DMS53 treated with DMSO at 0.1 percent for 48 hours (cell line): ENCODE results near the gene MKRN2.

ENCODE experiments used
- DNase-seq: peaks from one replicate; lab custom pipeline; 2025; ENCODE audit not compliant: unreplicated experiment; lab: John Stamatoyannopoulos, UW

MKRN2 gene

DNA sequence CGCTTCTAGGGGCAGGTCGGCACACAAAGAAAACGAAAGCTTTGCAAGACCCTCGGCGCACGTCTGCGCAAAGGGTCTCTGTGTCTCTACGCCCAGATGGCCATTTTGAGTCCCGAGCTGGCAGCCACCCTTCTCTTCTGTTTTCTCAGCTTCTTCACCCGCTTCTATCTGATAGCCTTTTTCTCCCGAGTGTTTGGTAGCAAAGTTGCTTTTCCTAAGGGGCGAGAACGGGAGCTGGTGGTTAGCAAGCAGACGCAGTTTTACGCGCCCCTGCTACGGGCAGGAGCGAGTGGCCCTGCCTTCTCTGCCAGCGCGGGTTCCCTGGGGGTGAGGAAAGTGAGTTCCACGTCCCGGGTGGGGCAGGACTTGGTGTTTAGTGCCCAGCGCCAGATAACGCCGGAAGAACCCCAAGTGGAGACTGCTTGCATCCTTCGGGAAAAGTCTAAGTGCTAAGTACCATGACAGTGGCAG lies 2.9 kb upstream of the MKRN2 start:
- DNase-seq = no peak

DNA sequence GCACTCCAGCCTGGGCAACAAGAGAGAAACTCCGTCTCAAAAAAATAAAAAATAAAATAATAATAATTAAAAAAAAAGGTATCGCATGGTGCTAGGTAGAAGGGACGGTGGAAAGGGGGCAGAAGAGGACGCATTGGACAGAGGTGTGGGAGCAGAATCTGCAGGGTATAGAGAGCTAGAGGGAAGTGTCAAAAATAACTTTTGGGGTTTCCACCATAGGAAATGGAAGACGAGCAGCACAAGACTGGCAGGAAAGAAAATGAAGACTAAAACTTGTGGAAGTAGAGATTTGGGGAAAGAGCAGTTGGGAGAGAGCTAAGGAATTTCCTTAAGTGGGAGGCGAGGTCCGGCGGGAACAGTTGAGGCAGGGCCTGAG lies 585 bp upstream of the MKRN2 start:
- DNase-seq = no peak

DNA sequence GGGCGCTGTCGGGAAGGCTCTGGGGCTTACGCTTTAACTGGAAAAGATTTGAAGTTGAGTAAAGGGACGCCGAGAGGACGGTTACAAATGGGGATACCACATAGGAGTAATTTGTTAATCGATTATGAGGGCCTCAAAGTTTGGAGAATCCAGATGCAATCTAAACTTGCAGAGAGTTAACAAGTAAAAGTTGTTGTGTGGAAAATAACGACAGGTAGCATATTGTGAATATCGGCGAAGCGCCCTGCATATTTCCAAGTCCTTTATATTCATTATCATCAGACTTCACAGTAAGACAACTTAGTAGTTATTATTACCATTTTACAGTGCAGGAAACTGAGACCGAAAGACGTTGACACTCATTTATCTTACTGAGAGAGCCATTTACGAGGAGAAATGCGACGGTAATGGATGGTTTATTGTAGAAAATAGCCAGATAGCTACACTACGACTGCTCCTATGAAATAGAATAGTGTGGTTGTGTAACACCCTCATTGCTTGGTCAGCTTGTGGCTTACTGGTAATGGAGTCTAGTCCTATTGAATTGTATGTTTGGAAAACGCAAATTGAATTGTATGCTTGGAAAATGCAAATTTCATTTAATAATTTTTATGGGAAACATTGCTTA lies 700 bp downstream of the MKRN2 start:
- DNase-seq = no peak

DNA sequence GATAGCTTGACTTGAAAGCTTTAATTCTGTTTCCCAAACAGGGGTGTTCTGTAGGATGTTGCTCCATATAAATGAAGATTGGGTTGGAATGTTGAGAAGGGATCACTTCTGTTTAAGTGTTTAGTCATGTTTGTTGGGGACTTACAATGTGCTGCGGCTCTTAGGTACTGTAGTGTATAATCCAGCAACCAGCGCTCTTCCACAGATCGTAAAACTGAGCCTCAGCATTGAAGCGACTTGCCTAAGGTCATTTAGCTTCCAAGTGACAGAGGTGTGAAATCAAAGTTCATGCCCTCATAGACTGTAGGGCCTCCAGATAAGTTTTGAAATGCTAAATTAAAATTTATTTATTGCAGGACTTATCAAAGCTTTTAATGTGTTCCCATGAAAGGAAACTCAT lies 1.8 kb downstream of the MKRN2 start:
- DNase-seq = no peak

DNA sequence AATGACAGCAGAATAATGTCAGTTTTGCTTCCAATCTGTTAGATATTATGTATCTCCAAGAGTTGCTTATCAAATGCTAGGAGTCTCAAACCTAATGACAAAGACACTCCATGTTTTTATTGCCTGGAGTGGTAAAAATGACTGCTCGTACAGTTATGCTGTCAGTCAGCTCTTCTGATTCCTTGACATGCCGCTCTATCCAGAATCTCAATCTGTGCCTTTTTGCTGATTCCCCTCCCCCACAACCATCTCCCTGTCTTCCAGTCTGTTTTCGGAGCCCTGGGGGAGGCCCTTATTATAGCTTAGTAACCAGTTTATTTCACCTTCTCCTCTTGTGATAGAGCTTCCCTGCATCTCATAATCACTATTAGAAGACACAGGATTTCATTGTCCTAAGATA lies 2.6 kb downstream of the MKRN2 start:
- DNase-seq = no peak

DNA sequence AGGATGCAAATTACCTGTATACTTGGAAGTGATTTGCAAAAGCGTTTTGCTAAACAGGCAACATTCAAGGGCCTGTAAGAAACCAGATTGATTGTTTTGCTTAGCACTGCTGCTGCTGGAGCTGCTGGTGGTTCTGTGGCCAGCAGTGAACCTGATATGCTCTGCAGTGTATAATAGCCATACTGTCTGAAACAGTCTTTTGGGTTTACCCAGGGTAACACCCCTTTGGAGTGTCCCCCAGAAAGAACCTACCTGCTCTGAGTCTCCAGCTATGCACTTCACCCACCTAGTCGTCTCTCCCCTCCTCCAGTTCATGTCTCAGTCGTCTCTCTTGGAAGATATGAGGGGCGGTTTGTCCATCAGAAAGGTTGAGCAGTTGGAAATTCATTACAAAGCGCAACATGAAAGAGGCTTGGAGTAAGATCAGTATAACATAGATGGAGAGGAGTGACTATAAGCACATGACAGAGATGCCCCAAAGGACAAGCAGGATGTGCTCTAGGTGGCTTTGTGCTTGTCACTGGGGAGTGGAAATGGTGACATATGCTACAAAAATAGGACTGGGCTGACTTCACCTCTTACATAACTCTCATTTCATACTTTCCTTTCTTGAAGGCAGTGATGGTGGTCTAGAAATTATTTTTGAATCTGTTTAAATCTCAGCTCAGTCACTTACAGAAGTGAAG lies 3.8 kb downstream of the MKRN2 start:
- no peak for DNase-seq

DNA sequence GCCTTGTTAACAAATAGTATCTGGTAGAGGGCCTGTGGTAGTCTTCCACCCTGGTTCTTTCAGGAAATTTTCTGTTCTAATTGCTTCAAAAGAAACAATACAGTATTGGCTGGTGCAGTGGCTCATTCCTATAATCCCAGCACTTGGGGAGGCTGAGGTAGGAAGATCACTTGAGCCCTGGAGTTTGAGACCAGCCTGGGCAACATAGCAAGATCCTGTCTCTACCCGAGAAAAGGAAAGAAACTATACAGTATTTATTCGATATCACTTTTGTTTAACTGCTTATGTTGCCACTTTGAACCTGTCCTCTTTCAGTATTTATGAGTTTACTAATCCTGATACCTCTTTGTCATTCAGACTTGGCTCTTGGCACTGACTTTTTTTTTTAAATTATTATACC lies 4.5 kb downstream of the MKRN2 start:
- no peak for DNase-seq

DNA sequence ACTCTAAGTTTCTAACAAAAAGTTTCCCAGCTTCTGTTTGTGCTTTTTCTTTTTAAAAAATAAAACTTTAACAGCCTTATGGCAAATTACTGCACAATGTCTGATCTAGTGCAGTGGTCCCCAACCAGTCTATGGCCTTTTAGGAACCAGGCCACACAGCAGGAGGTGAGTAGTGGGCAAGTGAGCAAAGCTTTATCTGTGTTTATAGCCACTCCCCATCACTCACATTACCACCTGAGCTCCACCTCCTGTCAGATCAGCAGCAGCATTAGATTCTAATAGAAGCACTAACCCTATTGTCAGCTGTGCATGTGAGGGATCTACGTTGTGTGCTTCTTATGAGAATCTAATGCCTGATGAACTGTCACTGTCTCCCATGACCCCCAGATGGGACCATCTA lies 5.6 kb downstream of the MKRN2 start:
- no peak for DNase-seq

DNA sequence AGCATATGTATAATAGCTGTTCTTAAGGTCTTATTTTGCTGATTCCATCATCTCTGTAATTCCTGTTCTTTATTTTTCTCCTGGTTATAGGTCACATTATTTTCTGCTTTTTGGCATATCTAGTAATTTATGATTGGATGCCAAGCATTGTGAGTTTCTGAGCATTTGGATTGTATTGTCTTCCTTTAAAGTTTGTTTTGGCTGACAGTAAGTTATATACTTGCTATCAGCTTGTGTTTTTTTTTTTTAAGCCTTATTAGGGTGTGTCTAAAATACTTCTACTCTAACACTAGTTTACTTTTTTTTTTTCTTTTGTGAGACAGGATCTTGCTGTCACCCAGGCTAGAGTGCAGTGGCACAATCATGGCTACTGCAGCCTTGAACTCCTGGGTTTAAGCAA lies 10.1 kb downstream of the MKRN2 start:
- no peak for DNase-seq

DNA sequence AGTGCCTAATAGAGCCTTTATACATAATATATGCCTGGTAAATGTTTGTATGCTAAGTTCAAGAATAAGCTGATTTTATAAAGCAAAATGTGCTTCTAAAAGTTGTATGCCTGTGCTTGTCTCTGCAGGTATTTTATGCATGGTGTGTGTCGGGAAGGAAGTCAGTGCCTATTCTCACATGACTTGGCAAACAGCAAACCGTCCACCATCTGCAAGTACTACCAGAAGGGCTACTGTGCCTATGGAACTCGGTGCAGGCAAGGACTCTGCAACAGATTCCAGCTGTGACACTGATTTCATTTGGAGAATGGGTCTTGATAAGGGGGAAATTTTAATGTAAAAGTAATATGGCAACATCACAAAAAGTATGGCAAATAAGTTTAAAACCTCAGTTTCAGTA lies 11.9 kb downstream of the MKRN2 start:
- no peak for DNase-seq

DNA sequence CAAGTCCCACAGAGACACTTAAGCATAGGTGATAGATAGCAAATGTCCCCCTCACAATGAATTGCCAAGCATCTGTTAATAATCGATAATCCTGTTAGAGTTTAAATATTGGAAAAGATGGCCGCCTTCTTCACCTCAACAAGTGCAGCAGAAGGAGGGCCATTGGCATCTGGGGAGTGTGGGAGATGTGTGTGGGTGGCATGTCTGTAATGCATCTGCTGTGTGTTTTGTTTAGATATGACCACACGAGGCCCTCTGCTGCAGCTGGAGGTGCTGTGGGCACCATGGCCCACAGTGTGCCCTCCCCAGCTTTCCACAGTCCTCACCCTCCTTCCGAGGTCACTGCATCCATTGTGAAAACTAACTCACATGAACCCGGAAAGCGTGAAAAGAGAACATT lies 12.9 kb downstream of the MKRN2 start:
- DNase-seq = no peak

DNA sequence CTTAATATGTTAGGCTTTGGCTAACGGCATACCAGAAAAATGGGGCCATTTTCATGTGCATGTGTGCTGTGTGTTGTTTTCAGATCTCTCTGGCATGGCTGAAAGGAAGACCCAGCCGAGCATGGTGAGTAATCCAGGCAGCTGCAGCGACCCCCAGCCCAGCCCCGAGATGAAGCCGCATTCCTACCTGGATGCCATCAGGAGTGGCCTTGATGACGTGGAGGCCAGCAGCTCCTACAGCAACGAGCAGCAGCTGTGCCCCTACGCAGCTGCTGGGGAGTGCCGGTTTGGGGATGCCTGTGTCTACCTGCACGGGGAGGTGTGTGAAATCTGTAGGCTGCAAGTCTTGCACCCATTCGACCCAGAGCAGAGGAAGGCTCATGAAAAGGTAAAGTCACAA lies 15.1 kb downstream of the MKRN2 start:
- DNase-seq = no peak

DNA sequence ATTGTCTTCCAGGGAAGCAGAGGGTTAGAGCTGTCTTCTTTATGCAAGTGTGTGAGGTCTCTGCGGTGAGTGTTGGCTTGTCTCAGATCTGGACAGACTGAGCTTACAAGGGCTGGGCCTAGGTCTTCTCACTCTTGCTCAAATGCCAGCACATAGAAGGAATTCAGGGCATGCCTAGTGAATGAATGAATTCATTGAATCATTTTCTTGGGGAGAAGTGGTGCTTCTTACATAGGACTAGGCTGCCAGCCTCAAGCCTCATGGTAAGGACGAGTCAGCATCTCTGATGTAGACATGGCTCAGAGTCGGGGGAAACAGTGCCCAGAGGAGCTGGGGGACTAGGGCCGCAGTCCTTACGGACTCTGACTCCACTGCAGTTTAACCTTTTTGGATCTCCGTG lies 17.2 kb downstream of the MKRN2 start:
- DNase-seq = no peak

DNA sequence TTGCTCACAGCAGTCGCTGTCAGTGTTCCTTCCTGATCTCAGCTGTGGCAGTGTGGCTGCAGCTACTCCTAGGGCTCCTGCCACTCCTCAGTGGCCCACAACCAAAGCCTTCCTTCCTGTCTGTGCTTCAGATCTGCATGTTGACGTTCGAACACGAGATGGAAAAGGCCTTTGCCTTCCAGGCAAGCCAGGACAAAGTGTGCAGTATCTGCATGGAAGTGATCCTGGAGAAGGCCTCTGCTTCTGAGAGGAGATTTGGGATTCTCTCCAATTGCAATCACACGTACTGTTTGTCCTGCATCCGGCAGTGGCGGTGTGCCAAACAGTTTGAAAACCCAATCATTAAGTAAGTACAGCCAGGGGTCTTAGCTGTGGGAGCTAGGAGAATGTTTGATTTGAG lies 17.8 kb downstream of the MKRN2 start:
- DNase-seq = no peak

DNA sequence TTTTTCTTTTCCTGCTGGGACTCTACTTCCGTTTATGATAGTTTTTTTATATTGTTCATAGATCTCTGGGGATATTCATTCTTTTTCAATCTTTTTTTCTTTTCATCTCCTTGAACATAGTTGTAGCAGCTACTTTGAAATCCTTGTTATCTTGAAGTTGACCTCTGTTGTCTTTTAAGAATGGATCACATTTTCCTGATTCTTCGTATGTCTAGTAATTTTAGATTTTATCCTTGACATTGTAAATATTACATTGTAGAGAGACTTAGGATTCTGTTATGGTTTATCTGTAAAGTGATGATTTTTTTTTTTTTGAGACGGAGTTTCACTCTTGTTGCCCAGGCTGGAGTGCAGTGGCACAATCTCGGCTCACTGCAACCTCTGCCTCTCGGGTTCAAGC lies 20.5 kb downstream of the MKRN2 start:
- DNase-seq = no peak

DNA sequence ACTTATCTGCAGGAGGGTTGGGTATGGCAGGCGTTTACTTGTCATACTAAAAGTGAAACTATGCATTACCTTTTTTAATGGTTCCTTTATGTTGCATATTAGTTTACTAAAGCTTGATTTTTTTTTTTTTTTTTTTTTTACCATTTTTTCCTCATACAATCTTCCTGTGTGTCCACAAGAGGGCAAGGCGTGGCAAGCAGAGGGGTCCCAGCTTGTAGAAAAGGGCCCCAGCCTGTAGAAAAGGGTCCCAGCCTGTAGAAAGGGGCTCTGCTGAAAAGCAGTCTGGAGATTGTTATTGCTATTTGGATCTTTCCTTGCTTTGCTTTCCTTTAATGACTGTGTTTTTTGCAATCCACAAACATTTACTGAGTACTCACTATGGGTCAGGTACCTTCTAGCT lies 21.9 kb downstream of the MKRN2 start:
- DNase-seq = no peak

DNA sequence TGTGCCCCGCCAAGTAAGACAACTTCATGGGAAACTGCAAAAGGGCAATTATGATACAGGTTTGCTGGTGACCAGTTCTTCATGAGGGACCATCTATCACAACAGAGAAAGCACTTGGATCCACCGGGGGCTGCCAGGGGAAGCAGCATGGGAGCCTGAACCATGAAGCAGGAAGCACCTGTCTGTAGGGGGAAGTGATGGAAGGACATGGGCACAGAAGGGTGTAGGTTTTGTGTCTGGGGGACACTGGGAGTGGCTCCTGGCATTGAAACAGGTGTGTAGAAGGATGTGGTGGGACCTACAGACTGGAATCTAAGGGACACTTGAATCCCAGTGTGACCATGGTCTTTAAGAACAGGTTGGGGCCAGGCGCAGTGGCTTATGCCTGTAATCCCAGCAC lies 22.6 kb downstream of the MKRN2 start:
- DNase-seq = no peak

DNA sequence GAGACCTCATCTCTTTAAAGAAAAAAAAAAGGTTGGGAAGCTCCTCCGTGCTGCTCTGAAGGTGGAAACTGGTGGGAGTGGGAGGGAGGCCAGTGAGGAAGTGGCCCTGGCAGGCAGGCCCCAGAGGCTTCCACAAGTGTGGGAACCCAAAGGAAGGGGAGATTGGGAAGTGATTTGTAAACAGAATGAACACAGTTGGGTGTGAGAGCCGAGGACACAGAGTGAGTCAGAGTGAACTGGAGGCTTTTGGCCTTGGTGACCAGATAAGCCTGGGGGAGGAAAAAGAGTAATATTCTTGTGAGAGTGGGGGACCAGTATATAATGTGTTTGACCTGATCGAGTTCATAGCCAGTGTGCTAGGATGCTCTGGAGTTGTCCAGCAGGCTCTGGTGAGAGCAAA lies 23.0 kb downstream of the MKRN2 start:
- DNase-seq = no peak

DNA sequence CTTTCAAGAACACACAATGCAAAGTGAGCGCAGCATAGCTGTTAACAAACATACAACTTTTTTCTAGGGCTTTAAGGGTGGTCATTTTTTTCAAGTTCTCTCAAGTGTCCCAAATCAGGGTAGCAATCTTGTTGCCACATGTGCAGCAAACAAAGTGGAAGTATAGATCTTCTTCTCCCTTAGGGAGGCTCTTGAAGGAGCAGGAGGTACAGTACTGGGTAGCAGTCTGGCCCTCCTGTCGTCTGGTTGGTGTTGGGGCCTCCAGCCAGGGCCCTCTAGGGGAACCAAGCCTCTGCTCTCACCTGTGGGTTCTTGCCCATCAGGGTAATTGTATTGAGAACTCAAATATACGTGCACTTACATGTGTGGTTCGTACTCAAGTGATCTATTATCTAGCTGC lies 25.8 kb downstream of the MKRN2 start:
- DNase-seq = no peak

DNA sequence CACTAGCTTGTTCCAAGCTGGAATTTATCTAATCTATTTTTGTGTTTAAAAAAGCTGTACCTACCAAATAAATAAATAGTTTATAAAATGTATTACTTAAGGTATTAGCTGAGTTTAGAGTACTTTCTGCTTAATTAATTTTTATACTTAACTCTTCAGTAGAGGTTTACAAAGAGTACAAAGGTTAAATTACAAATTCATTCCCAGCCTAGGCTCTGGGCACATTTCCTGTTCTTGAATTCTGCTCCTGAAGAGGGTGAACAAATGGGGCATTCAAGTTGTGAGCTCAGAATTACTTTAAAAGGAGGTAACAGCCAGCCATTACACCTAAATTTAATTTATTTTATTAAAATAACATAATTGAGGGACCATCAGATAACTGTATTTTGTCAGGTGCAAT lies 26.4 kb downstream of the MKRN2 start:
- DNase-seq = no peak

DNA sequence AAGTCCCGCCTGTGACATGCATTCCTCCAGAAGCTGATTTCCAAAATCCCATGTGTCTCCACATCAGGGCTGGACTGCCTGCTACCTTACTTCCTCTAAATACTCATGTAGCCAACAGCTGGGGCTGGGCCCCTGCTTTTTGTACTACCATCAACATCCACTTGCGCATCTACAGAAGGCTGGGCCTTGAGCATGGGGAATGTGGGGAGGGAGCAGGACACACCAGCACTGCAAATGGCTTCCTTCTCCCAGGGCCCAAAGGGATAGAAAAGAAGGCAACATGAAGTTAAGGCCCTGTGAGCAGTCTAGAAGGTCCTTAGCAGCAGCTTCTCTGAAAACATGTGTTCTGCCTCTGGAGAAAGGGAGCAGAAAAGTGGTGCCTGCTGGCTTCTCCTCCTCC lies 27.2 kb downstream of the MKRN2 start:
- no peak for DNase-seq

DNA sequence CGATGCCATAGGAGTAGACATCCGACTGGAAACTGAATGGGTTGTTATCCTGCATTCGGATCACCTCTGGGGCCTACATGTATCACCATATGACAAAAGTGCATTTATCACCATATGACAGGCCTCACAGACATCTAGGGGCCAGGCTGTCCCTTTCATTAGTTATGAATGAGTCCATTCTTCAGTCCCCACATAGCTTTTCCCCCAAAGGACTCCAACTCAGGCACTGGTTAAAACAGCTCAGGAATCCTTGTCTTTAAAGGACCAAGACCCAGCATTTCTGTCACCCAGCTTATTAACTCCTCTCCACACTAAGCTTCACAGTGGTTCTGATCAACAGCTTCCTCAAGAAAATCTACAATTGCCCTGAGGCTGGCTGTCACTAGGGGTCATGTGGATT lies 28.3 kb downstream of the MKRN2 start:
- DNase-seq = no peak

DNA sequence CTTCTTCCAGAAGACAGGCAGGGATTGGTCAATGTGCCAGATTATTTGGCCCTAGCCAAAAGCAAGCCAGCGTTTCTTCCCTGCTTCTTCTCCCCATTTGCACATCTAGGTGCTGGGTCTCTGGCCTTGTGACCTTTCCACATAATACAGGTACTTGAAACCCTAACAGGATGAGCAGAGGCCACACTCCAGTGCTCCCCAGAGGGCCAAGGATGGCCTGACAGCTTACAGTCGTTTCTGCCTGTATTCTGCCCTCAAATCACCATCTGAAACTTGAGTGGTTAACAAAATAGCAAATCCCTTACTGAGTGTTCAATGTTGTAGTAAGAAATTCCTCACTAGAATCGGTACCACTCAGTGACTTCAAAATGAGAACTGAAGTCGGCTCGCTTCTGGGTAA lies 29.1 kb downstream of the MKRN2 start:
- DNase-seq = no peak
